MM.1S (cell line): Measurements from ENCODE around the gene GATAD2B.

Source experiments
- CTCF ChIP-seq: fragments of 300-600 bp; sonication (generic); IDR thresholded peaks from 2 replicates; pipeline ENCODE4 v1.5.1; 2016; ENCODE audit warnings: antibody characterized with exemption, low read length, mixed read lengths
- EZH2 ChIP-seq: fragments of 300-600 bp; sonication (generic); optimal IDR thresholded peaks from 2 replicates; pipeline ENCODE3; 2017; ENCODE audit warnings: low read depth, mild to moderate bottlenecking, antibody characterized with exemption, low read length, mixed read lengths
- EZH2phosphoT487 ChIP-seq: fragments of 300-600 bp; sonication (generic); IDR thresholded peaks from 2 replicates; pipeline ENCODE4 v1.6.1; 2018; ENCODE audit warnings: antibody characterized with exemption, low read length

- TF ChIP-seq CTCF (no peak), EZH2 (no peak), EZH2phosphoT487 (no peak)
Observed at GRCh38 chr1:153831026-153831425, 91.7 kb downstream of the GATAD2B start.
